GM18505 (cell line): ENCODE data around the gene ATP5F1D.

Experiments used
- ATAC-seq: cut with Tn5 transposase; IDR thresholded peaks from one replicate; pipeline ENCODE4 v1.9.1; 2021; ENCODE audit not compliant: unreplicated experiment
- POLR2A ChIP-seq: IDR thresholded peaks from 4 replicates; pipeline ENCODE4 v1.6.1; 2011; ENCODE audit warnings: borderline replicate concordance; ENCODE audit not compliant: insufficient read depth, insufficient read length; ENCODE audit errors: extremely low read depth

Gene ATP5F1D

GRCh38 chr19:1267477-1268225 lies 26.1 kb downstream of the ATP5F1D start:
- ATAC-seq = no peak
- no peak for TF ChIP-seq POLR2A

- TF ChIP-seq POLR2A = no peak
- no peak for ATAC-seq
These were observed 26.9 kb downstream of the ATP5F1D start for GRCh38 chr19:1268226-1269064.

GRCh38 chr19:1269065-1269477 lies 27.5 kb downstream of the ATP5F1D start, which contains the start of gene CIRBP:
Gene CIRBP, plus strand, starts transcription at chr19:1269332. Its CDS starts 1,602 bp downstream, at chr19:1270934.
- peak; percentile 48 for ATAC-seq
- peak; percentile 100 for TF ChIP-seq POLR2A

- peak; percentile 59 for TF ChIP-seq POLR2A
- peak; percentile 24 for ATAC-seq
These were observed 28.1 kb downstream of the ATP5F1D start for GRCh38 chr19:1269478-1270212.

DNA sequence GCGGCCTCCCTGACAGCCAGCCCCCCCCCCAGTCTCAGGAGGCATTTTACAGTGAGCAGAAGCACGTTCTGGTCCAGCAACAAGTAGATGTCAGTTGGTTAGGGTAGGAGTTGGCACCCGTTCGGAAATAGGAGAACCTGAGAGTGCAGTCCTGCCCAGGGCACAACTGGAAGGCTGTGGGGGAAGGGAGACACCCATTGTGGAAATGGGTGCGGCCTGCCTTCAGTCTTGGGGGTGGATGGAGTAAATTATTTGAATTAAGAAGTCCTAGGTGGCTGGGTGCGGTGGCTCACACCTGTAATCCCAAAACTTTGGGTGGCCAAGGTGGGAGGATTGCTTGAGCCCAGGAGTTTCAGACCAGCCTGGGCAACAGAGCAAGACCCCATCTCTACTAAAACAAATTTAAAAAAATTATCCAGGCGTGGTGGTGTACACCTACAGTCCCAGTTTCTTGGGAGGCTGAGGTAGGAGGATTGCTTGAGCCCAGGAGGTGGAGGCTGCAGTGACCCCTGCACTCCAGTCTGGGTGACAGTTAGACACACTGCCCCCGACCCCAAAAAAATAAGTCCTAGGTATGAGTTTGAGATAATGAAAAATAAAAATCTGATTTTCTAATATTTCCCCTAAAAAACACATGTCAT lies 28.8 kb downstream of the ATP5F1D start:
- TF ChIP-seq POLR2A = no peak
- no peak for ATAC-seq

DNA sequence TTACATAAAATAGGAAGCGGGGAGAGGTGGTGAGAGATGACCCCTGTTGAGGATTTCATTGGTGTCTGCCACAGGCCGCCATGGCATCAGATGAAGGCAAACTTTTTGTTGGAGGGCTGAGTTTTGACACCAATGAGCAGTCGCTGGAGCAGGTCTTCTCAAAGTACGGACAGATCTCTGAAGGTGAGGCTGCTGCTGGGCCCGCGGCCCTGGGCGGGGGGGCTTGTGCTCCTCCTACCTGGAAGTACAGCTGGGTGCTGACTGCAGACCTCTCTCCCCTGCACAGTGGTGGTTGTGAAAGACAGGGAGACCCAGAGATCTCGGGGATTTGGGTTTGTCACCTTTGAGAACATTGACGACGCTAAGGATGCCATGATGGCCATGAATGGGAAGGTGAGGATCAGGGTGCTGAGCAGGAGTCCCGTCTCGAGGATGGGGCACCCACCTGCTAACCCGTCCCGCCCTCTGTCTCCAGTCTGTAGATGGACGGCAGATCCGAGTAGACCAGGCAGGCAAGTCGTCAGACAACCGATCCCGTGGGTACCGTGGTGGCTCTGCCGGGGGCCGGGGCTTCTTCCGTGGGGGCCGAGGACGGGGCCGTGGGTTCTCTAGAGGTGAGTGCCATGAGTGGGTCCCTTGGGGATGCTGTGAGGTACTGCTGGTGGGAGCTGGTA lies 29.4 kb downstream of the ATP5F1D start:
- peak; percentile 50 for TF ChIP-seq POLR2A
- no peak for ATAC-seq

DNA sequence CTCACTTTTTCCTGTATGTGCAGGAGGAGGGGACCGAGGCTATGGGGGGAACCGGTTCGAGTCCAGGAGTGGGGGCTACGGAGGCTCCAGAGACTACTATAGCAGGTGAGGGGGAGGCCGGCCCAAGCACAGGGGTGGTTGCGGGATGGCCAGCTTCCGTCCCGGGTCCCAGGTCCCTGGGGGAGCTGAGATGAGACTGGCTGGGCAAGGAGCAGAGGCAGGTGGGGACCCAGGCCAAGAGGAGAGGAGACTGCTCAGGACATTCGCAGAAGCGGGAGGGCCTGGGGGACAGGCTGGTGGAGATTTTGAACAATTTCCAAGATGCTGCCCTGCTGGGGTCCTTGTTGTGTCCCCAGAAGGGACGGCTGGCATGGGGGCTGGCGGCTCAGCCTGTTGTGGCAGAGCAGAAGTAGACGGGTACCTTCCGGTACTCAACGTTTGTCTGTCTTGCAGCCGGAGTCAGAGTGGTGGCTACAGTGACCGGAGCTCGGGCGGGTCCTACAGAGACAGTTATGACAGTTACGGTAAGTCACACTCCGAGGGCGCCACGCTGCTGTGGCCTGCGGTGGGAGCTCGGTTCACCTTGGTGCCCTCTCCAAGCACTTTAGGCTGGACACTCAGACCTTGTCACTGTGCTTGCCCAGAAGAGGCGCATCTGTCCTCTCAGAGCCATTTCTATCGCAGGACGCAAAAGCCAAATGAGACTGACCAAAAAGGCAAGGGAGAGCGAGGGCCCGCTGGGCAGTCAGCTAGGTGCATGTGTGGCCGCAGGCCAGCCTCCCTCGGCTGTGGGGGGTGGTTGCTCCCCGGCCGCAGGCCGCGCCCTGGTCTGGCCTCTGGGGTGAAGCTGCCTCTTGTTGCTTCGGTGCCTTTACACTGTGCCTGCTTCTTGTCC lies 30.2 kb downstream of the ATP5F1D start:
- TF ChIP-seq POLR2A = no peak
- no peak for ATAC-seq

DNA sequence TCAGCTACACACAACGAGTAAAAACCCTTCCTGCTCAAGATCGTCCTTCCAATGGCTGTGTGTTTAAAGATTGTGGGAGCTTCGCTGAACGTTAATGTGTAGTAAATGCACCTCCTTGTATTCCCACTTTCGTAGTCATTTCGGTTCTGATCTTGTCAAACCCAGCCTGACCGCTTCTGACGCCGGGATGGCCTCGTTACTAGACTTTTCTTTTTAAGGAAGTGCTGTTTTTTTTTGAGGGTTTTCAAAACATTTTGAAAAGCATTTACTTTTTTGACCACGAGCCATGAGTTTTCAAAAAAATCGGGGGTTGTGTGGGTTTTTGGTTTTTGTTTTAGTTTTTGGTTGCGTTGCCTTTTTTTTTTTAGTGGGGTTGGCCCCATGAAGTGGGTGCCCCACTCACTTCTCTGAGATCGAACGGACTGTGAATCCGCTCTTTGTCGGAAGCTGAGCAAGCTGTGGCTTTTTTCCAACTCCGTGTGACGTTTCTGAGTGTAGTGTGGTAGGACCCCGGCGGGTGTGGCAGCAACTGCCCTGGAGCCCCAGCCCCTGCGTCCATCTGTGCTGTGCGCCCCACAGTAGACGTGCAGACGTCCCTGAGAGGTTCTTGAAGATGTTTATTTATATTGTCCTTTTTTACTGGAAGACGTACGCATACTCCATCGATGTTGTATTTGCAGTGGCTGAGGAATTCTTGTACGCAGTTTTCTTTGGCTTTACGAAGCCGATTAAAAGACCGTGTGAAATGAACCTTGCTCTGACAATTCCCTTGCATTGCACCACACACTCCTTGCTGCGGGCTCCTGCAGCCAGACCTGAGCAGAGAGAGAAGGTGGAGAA lies 31.1 kb downstream of the ATP5F1D start:
- no peak for ATAC-seq
- no peak for TF ChIP-seq POLR2A

- no peak for ATAC-seq
- TF ChIP-seq POLR2A = peak; percentile 43
These were observed 31.9 kb downstream of the ATP5F1D start for GRCh38 chr19:1273263-1274041.
